HUDEP-2 (cell line): ENCODE measurements around the gene PIWIL4.
"Not testable (repeated sequence)": the region's sequence is repeated elsewhere in the genome, so short reads cannot be mapped to it uniquely, and the experiment has no call there.

ENCODE experiments used
- DNase-seq, 76 experiments: peaks; one replicate each; lab custom pipeline; 2025; ENCODE audit not compliant: unreplicated experiment in 76 of 76; lab: John Stamatoyannopoulos, UW

The PIWIL4 gene

GRCh38 chr11:94630221-94630620 is 63.1 kb downstream of the PIWIL4 start:
- no peak for DNase-seq

DNA sequence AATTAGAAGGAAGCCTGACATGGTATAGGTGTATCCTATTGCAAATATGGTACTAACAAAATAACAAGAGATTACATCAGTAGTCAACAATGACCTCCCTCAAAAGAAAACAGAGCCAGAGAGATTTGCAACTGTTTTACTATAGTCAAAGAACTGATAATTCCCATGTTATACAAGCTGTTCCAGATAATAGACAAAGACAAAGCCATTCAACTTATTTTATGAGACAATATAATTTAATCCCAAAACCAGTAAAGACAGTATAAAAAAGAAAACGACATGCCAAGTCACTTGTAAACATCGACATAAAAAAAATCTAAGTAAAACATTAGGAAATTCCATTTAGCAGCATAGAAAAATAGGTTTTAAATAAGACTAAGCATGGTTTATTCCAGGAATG is 65.2 kb downstream of the PIWIL4 start:
- DNase-seq = no peak

GRCh38 chr11:94635072-94635471 is 67.9 kb downstream of the PIWIL4 start:
- DNase-seq = no peak

DNA sequence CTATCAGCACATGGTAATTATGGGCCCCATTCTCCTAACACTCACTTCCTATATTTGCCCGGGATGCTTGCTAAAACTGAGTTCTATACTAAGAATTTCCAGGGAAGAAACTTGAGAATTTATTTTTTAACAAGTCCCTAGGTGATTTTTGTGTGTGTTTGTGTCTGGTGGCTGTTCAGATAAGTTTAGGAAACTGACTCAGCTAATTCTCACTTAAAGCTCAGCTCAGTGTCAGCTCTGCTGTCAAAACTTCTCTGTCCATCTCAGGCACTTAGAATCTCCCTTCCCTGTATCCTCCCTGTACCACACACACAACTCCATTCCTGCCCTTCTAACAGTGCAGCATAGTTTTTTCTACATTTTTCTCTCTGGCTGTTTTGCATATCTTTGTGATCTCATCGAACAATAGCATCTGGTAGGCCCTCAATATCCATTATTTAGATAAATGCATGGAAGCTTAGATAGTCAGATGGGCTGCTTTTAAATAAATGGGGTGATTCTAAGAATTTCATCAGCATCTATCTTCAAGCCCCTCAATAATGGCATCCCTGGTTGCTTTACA is 69.3 kb downstream of the PIWIL4 start:
- no peak for DNase-seq

GRCh38 chr11:94638301-94638901 is 71.2 kb downstream of the PIWIL4 start:
- DNase-seq = no peak

DNA sequence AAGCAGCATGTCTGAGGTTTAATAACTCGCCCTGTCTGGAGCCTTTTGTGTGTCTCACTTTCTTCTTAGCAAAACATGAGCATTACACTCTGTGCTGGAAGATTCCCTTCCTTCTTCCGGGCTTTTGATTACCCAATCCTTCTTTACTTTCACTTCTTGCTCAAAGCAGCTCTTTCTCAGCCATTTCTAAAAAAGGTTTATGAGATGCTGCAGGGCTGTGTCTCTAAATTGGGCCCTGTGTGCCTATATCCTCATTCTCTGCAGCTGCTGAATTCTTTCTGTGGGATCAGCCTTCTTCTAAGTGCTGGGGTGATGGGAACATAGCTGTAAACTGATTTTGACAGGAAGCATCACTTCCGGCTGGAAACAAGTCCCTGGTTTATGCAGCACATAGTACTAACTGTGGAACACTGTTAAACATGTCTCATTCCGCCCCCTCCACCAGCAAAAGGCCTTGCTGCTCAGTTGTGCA is 71.8 kb downstream of the PIWIL4 start:
- no peak for DNase-seq

GRCh38 chr11:94639901-94640721 is 72.9 kb downstream of the PIWIL4 start:
- no peak for DNase-seq

DNA sequence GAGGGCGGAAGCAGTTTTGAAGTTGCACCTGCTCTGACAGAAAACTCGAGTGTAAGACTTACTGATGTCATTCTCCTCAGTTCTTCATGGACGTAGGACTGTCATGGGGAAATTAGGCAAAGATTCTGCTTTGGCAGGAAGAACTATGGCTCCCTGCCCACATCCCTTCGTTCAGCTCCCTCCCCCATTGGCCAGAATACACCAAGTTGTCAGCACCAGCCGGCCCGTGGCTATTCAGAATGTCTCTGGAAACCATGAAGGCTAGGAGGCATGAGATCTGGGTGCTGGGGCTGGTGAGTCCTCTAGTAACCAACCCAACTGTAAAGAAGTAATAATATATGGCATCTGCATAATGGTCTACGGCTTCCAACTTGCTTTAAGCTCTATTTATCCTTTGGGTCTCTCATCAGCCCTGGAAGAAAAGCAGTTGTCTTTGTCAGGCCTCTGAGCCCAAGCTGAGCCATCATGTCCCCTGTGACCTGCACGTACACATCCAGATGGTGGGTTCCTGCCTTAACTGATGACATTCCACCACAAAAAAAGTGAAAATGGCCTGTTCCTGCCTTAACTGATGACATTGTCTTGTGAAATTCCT is 74.1 kb downstream of the PIWIL4 start:
- DNase-seq = no peak

- DNase-seq = not testable (repeated sequence)
These were observed 76.0 kb downstream of the PIWIL4 start for GRCh38 chr11:94643186-94643585.

GRCh38 chr11:94647926-94648325 is 80.8 kb downstream of the PIWIL4 start:
- DNase-seq = no peak

DNA sequence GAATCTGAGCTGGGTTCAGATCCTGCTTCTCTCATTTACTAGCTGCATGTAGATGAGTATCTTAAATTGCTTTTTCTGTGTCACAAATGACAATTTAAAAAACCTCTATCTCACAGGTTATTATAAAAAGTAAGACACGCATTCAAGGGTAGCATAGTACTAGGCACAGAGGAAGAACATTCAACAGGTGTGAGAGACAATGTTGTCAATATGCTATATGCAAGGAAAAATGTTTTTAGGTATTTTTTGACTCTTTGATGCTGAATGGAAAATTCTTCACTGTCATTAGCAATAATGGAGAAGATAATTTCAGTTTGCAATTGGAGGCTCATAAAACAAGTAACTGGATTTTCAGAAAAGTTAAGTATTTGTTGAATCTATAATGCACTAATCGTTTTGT is 81.6 kb downstream of the PIWIL4 start:
- DNase-seq = no peak

DNA sequence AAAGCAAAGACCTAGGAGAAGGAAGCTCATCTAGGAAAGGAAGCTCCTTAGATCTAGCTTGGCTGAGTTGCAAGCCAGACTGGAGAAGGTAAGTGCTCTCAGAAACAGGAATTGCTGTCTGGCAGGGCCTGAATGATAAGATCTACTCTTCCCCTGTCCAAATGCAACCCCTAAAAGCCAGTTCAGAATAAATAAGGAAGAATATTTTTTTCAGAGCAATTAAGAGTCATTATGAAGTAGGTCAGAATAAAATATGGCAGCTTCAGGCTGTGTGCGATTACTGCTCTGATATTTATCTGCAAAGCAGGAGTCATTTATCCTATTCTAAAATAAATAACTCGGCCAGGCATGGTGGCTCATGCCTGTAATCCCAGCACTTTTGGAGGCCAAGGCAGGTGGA is 82.1 kb downstream of the PIWIL4 start:
- no peak for DNase-seq

DNA sequence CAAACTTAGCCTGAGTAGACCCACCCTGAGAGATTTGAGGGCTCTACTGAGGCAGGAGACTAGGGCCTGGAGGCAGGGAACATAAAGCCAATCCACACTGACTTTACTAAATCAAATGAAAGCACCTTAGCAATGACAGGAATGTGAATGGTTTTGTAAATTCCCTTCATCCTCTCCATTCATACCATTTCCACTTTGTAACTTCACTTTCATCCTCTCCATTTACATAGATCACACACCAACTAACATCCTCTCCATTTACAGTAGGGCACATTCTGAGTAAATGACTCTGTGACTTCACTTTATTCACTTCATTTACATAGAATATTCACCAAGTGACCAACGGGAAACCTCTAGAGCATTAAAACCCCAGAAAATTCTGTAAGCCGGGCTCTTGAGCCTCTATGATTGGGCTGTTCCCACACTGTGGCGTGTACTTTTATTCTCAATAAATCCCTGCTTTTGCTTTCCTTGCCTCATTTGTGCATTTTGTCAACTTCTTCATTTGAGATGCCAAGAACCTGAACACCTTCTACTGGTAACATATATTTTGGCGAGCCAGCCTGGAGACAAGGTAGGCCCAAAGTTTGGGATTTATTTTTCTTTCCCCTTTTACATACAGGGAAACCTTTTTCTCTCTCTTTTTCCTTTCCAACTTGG is 82.9 kb downstream of the PIWIL4 start:
- no peak for DNase-seq

- no peak for DNase-seq
These were observed 83.6 kb downstream of the PIWIL4 start for GRCh38 chr11:94650756-94651155.

- DNase-seq = no peak
These were observed 85.6 kb downstream of the PIWIL4 start for GRCh38 chr11:94652735-94653284.

- no peak for DNase-seq
These were observed 86.4 kb downstream of the PIWIL4 start for GRCh38 chr11:94653561-94653960.

GRCh38 chr11:94654201-94654600 is 87.0 kb downstream of the PIWIL4 start:
- DNase-seq = no peak

- DNase-seq = no peak
These were observed 88.1 kb downstream of the PIWIL4 start for GRCh38 chr11:94655291-94655690.

GRCh38 chr11:94655956-94656355 is 88.8 kb downstream of the PIWIL4 start:
- no peak for DNase-seq

DNA sequence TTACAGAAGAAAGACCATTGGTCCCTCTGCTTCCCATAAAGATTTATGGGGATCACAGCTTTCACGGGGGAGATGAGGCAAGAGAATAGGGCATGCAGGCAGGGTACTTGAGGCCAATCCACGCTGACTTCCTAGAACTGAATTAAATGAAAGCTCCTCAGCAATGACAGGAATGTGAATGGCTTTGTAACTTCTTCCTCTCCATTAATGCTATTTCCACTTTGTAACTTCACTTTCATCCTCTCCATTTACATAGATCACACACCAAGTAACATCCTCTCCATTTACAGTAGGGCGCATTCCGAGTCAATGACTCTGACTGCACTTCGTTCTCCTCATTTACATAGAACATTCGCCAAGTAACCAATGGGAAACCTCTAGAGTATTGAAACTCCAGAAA is 89.8 kb downstream of the PIWIL4 start:
- DNase-seq = no peak

- DNase-seq = no peak
These were observed 90.5 kb downstream of the PIWIL4 start for GRCh38 chr11:94657629-94658028.
